Measurements from ENCODE around the gene TPCN2.

Gene TPCN2

DNA sequence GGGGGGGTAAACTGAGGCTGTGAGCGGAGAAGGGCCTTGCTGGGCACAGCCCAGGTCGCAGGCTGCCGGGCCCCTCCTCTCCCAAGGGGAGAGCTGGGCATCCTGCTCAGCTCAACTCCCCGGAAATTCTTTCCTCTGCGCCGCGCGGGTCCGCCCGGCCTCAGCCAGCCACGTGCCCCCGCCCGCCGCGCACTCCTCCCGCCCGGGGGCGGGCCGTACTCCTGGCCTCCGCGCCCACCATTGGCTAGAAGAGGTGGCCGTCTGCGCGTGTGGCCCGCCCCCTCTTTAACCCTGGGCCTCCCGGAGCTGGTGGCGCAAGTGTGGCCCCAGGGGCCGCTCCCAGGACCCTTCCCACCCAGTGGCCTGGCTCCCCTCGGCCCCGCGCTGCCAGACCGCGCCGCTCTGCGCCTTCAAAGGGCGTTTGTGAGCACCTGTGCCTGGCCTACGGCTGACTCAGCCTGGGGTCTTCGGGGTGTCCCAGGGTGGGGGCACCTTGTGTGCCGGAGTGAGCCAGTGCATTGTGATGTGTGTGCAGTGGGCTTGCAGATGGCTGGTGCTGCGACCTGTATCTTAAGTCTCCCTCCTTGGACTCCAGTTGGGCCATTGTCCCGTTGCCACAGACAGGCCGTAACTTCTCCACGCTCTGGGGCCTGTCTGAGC is 37.6 kb upstream of the TPCN2 start:
- DNase-seq, result no peak

DNA sequence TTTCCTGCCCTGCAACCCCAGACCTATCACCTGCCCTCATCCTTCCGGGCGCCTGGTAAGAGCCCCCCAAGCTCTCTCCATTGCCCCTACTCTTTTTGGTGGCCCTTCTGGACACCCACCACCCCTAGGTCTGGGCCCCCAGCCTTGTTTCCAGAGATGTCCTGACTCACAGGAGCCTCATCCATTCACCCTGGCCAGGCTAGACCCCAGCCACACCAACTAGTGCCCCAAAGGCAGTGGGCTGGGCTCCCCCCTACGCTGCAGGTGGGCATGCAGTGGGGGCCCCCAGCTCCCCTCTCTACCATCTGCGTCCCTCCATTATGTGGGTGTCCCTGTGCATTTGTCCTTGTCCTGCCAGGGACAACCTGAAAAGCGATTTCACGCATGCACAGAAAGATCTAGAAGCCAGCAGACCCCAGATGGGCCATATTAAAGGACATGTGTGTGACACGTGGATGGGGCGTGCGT is 37.1 kb upstream of the TPCN2 start:
- no peak for DNase-seq

DNA sequence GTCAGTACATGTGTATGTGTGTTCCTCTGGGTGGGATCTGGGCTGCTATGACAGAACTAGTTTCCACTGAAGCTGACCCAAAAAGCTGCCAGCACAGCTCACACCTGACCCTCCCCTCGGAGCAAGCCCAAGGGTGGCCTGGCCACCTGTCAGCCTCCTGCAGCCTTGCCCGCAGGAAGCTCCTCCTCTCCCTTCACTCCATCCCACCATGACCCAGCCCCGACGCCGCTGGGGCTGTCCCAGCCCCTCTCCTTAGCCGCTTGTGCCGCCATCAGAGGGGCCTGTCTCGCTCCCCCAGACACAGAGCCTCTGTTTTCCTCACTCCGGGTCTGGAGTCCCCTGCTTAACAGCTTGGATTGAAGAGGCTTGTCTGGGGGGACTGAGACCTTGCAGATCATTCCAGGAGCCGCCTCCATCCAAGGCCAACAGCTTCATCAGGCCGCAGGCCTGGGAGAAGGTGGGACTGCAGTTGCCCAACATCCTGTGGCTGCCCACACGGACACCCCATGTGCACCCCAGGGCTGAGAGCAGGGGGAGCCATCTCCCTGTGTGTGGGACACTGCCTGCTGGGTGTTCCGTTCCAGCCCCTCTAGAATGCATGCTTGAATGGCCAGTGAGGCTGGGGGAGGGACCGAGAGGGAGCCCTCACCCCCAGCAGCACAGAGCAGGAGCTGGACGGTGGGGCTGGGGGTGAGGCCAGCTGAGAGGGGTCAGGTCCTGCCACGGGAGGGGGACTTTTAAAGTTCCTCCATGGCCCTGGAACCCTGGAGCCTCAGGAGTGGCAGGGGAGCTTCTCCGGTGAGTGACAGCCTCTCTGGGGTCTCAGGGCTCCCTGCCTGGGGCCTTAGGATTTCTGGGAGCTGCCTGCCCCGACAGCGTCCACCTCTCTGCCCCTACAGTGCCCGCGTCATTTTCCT is 36.4 kb upstream of the TPCN2 start:
- DNase-seq, result peak; percentile 12 to 44

DNA sequence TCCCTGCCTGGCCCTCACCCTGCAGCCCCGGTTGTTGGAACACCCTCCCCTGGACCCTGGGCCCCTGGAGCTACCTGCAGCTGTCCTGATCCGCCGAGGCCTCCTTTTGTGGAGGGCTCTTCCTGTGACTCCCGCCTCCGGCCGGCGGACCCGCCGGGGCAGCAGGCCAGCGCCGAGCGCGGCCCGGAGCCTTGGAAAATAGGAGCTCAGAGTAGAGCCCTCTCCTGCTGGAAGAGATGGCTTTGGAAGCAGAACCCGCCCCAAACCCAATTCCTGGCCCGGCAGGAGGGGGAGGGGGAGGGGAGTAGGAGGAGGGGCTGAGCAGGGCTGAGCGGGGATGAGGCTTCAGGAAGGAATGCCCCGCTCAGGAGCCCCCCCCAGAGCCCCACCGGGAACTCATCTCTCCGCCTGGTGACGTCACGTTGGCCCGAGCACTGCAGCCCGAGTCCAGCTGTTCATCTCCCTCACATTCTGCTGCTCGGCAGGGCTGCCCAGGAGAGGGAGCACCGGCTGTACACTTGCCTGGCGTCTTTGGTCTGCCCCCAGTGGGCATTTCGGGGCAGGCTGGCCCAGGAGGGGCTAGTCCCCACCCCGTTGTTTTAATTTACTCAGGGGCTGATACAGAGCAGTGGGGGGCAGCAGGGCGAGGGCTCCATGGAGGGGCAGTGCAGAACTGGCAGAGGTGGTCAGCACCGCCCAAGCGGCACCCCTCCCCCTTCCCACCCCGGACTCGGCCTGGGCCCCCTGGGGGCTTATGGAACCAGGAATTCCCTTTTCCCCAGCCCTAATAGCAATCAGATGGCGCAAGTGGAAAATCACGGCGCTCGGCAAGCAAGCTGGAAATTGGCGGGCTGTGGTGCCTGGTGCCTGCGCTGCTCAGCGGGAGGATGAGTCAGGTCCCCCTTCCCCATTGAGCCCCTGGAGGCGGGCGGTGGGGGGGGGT is 35.5 kb upstream of the TPCN2 start, which contains the start of gene MRGPRF:
Gene MRGPRF, minus strand, starts transcription at position 238 of the 943 bp plus-strand sequence. CDS start 3,345 bp downstream, outside the sequence.
- DNase-seq, result no peak

DNA sequence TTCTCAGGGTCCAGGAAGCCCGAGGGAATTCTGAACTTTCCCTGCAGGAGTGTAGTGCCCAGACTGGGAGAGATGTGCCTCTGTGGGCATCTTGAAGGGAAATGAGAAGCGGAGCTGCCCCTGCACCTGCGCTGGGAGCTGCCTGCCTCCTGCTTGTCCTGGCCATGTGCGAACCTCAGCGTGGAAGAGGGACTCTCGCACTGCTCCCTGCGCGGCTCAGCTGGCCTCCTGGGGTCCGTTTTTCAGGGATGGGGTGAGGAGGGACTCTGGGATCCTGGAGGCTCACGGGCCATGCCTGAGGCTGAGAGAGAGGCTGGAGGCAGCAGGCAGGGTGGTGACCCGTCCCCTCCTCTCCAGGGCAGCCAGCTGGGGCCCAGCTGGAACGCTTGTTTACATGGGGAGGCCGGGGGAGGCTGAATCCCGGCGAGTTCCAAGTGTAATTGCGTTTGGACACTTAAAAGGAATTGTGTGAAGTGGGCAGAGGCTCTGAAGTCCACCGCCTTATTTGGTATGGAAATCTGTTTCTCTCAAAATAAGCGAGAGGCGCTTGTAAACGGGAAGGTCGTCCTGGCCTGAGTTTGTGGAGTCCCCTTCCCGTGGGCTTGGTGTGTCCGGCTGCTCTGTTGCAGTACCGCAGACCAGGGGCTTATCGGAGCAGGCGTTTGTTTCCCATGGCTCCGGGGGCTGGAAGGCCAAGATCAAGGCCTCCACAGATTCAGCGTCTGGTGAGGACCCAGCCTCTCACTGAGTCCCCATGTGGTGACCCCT is 34.5 kb upstream of the TPCN2 start:
- DNase-seq, result no peak

DNA sequence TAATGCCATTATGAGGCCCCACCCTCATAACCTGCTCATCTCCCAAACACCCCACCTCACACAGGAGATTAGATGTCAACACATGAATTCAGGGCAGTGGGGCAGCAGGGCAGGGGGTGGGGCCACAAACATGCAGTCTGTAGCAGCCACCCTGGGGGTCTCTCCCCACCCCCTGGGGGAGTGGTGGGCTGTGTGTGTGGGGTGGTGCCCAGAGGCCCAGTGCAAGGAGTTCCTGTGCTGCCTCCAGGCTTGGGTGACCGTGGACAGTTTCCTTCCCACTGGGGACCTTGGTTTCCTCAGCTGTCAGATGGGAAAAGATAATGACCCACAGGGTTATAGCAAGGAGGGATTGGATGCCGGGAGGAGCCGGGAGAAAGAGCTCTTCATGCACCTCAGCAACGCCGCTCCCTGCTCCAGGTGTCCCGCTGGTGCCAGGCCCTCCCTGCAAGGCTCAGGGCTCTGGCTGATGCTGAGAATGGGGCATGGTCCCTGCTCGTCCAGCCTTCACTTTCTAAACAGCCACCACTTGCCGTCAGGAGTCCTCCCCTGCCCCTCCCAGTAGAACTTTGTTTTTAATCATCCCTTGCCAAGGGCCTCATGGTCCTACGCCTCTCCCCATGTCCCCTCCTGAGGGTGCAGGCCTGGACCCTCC is 33.7 kb upstream of the TPCN2 start:
- DNase-seq, result no peak

DNA sequence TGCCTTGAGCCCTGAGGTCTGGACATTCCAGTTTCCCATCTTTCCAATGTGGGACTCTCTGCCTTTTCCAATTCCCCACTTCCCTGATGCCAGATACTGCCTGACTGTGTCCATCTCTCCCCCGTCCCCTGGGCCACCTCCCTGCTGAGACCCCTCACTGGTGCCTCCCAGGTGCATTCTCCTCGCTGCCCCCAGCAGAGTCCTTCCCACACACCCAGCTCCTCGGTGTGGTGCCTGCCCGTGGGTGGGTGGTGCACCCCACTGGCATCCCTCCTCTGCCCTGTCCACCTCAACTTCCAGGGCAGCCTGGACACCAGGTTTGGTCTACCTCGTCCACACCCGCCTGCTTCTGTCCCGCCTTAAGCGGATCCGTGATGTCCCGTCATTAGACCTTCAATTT is 30.8 kb upstream of the TPCN2 start:
- DNase-seq, result no peak

DNA sequence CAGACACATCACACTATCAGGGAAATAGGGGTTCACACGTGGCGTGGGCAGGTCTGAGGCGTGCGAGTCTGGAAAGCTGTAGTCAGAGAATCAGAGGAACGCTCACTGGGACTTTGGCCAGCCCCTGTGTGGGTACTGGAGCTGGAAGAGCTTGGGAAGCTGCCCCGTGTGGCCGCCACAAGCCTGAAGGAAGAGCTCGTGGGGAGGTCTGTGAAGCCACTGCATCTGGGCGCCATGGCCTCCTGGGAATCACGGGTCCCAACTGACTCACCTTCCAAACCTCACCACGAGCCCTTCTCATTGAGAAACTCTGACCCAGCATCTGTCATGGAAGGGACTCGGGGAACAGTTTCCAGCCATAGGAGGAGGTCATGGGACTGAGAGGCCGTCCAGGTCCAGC is 29.8 kb upstream of the TPCN2 start:
- no peak for DNase-seq

DNA sequence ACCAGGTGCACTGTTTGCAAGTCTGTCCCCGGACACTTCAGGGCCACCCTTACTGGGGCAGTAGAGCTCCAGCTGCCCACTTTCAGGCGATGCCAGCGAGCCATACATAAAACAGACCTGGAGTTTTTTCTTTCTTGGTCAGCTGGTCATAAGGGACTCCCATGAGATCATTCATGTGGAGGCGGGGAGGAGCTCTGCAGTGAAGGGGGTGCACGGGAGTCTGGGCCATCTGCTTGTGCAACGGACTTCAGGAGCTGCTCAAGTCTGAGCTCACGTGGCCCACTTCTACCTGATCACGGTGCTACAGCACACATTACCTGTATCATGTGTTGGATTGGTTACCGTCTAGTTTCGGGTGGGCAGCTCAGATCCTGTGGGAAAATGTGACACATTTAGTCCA is 26.5 kb upstream of the TPCN2 start:
- DNase-seq, result no peak

DNA sequence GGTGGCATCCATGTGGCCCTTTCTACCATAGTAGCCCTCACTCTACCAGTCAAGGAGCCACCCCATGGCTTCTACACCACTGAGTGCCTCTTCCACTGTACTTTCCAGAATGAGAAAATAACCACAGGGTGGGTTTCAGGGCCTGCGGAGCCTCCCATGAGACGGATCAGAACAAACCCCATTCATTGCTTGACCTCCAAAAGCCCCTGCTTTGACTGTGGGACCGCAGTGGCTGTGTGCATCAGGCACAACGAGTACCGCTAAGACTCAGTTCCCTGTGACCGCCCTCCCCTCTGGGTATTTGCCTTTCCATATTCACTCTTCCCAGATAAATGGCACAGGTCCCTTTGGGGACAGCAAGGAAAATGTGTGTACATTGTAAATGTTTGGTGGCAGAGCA is 24.2 kb upstream of the TPCN2 start:
- DNase-seq, result no peak

DNA sequence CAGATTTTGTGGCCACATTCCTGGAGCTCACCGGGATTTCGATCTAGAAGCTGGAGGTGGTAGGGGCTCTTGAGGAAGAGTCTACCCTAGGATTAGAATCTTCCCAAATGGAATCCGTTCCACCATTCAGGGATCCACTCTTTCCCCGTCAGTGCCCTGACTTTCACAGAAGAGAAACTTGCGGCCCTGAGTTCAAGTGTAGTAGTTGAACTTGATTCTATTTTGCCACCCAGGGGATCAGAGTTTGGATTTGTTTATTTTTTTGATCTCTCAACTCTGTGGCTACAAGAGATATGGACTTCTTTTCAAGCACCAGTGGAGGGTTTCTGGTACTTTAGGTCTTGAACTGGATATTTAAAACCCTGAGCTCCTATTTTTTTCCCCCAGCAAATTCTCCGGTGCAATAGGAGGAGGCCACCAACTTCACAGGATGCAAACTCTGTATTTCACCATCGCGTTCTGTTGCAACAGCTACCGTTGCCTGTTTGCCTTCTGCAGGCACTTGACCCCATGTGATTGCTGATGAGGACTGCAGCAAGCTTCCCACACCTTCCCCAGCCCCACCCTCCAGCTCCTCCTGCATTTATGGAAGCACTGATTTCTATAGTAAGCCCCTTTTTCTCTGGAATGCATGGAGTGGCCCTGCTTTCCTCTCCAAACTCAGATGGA is 20.9 kb upstream of the TPCN2 start:
- peak; percentile 71 to 86 for DNase-seq

DNA sequence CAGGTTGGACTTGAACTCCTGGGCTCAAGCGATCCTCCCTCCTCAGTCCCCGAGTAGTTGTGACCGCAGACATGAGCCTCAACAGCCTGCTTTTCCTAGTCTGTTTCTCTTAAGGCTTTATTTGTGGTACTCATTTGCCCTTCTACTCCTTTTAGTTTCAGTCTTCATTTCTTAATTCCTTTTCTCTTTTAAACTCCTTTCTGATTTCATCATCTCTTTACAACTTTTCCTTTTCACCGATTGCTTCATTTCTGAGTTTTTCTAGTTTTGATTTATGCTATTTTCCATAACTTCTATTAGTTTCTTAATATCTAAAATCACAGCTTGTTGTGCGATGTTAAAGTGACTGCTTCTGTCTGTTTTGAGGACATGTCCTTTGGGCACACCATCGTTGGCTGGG is 18.4 kb upstream of the TPCN2 start:
- DNase-seq, result peak; percentile 18 to 30

DNA sequence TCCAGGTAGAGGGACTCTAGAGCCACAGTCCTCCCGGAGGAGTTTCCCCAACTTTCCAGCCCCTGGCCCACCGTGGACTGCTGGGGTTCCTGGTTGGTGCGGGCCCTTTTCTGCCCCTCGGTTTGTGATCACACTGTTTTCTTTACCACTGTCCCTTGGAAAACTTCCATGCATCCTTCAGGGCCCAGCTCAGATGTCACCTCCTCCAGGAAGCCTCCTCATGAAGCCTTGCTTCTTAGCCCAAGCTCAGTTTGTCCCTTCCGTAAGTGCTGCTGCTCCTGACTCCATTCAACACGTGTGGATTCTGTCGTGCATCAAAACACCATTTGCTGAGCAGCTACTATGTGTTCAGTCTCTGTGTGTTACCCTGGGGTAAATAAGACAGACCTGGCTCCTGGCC is 15.9 kb upstream of the TPCN2 start:
- DNase-seq, result no peak

DNA sequence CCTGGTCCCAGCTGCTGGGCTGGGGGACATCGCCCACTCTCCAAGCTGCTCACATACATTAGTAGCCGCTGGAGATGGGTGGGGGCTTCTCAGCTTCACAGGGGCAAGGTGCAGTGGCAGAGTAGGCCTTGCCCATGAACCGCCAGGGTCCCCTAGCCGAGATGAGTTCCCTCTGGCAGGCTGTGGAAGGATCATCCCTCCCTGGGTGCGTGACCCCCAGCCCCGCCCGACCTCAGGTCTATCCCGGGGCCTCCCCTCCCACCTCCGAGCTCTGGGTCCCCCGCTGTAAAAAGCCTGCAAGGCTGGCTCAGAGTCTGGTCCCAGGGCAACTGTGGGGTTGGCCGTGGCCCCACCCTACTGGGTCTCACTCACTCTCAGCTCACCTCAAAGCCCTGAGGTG is 15.3 kb upstream of the TPCN2 start:
- no peak for DNase-seq

DNA sequence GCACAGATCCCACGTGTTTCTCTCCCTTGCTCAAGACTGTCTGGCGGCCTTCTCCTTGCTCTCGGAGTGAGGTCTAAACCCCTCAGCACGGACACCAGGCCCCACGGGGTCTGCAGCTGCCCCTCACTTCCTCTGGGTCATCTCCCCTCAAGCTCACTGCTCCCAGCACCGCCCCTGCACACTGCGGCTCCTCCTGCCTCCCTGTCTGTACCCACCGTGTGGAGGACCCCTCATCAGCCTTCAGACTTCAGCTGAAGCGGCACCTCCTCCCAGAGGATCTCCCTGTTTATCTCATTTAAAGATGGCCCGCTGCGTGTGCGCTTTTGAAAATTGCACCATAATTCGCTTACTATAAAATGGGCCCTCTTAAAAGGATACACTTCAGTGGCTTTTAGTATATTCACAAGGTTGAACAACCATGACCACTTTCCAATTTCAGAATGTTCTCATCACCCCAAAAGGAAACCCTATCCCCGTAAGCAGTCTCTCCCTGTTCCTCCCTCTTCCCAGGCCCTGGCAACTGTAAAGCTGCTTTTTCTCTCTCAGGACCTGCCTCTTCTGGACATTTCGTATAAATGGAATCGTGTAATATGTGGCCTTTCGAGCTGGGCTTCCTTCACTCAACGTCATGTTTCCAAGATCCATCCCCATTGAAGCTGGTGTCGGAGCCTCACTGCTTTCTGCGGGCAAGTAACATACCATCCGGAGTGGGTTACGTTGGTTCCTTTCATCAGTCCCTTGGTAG is 14.4 kb upstream of the TPCN2 start:
- DNase-seq, result no peak

DNA sequence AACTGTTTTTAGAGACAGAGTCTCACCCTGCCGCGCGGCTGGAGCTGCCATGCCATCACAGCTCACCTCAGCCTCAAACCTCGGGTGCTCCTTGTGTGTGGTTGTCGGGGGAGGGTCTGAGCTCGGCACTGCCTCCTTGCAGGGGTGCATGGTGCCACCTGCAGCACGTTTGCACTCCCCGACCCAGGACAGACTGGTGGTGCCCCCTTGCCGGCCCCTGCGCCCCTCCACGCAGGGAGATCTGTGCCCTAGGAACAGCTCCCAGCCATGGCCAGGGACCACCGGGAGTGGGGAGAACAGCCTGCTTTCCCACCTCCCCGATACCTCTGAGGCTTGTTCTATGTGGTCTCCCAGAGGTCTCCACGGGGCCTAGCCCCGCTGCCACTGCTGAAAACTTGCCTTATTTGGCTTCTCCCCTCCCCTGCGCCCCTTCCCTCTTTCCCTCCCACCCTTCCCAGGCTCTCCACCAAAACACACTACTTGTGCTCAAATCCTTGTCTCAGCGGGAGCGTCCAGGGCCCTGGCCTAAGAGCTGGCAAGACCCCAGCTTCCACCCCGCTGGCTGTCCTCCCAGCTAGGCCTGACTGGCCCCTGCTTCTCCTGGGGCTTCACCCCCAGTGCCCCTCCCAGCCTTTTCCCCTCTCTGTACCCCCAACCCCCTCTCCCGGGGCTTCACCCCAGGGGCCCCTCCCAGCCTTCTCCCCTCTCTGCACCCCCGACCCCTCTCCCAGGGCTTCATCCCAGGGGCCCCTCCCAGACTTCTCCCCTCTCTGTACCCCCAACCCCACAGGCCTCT is 13.4 kb upstream of the TPCN2 start:
- DNase-seq, result no peak

DNA sequence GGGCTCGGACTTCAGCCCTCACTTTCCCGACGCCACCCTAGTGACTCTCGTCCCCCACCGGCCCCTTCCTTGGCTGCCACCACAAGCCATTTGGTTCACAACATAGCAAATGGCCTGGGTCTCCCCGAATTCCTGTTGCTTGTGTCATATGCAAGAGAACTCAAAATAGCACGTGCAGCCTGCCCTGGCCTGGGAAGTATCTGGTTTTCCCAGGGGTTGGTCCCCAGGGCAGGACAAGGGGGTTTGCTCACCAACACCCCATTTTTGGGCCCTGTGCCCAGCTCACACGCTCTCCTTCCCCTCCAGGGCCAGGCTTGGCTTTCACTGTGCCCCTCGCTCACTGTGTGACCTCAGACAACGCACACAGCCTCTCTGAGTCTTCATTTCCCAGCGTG is 12.8 kb upstream of the TPCN2 start:
- DNase-seq, result no peak

DNA sequence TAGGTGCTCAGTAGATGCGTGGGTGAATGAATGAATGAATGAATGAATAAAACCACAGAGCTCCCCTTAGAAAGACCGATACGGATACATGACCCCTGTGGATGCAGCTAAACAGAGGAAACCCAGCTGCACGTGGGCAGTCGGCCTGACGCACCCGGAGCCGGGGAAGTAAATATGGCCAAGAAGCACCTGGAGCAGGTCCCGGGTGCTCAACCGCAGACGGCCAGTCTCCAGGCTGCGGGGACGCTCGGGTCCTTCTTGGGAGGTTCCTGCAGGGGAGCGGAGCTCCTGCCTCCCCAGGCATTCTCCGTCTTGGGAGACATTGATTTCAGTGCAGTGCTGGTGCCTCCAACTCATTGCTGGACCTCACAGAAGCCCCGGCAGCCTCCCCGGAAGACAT is 11.7 kb upstream of the TPCN2 start:
- DNase-seq, result no peak

DNA sequence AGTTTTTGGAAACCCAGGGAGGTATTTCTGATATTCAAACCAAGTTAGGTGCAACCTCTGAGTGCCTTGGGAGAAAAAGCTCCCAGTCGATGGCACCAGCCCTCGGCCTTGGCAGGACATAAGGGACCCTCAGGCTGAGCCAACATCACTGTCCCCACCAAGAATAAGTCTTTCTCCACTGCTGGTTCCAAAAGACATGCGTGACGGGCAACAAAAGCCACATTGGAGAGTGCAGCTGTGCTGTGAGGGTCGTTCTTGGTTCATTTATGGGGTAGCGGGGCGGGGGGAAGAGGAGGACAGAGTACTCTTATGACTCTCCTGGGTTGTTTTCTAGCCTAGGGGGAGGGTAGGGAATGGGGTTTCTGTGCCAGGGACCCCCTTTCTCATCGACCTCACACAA is 11.2 kb upstream of the TPCN2 start:
- no peak for DNase-seq

DNA sequence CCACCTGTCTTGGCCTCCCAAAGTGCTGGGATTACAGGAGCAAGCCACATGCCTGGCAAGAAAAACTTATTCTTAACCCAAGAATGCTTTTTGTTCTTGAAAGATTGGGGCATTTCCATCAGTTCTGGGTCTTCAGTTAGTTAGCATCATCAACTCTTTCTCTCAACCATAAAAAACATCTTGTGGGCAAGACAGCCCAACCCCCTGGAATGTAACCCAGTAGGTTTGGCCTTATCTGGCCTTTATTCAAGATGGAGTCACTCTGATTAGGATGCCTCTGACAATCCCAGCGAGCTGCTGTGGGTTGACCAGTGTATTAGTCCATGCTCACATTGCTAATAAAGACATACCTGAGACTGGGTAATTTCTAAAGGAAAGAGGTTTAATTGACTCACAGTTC is 9.2 kb upstream of the TPCN2 start:
- DNase-seq, result no peak

Data from AML-193 (cell line).